Activated T-cell treated with anti-CD3 and anti-CD28 coated beads, Interleukin-2, amount 50 U/mL, for 4 hours (primary cell): ENCODE results near the gene PVALB. TPM values are rescaled to one million over a fixed set of nuclear protein-coding genes. Genes with fewer than 3 reads are reported as not detected.

Experiments used
- ATAC-seq, 2 donors: fragments of 200-7000 bp; cut with Tn5 transposase; one replicate each; pipeline ENCODE4 v1.10.0; 2021
- DNase-seq: peaks from one replicate; pipeline ENCODE4 v3.0.0-alpha.2; 2020
- H3K27me3 Mint-ChIP-seq: one replicate; pipeline ENCODE4 v1.8.0; 2021; ENCODE audit warnings: low read depth, mixed read lengths
- H3K36me3 Mint-ChIP-seq: one replicate; pipeline ENCODE4 v1.8.0; 2022; ENCODE audit warnings: mixed read lengths; ENCODE audit not compliant: insufficient read depth
- H3K4me1 Mint-ChIP-seq: one replicate; pipeline ENCODE4 v1.8.0; 2021; ENCODE audit warnings: low read depth, mixed read lengths
- H3K4me3 Mint-ChIP-seq: one replicate; pipeline ENCODE4 v1.8.0; 2021; ENCODE audit warnings: mild to moderate bottlenecking, moderate library complexity, mixed read lengths
- H3K9me3 Mint-ChIP-seq: one replicate; pipeline ENCODE4 v1.8.0; 2021; ENCODE audit warnings: mixed read lengths
- total RNA-seq, 3 donors: library from RNA; stranded (reverse); gene quantifications; one replicate each; pipeline ENCODE4 v1.2.1, GENCODE V29; 2021

The PVALB gene
- total RNA-seq, 3 donors from 2014 or later = not detected

- ATAC-seq = no peak
- H3K27me3 Mint-ChIP-seq = peaks cover 33% of the 10 kb centered on the region
These were observed 13.8 kb upstream of the PVALB start for GRCh38 chr22:36830601-36831000.

GRCh38 chr22:36829370-36830002, 12.7 kb upstream of the PVALB start:
- no peak for ATAC-seq

More at GRCh38 chr22:36830601-36831000, 13.8 kb upstream of the PVALB start:
- Mint-ChIP-seq H3K4me1 (peaks cover 27% of the 10 kb centered on the region), H3K4me3 (no peak overlapping the region), H3K36me3 (no peaks in the 10 kb centered on the region), H3K9me3 (no peaks in the 10 kb centered on the region)
- DNase-seq = no peak

GRCh38 chr22:36828815-36829214, 12.0 kb upstream of the PVALB start:
- Mint-ChIP-seq H3K4me3 (no peak overlapping the region), H3K9me3 (no peaks in the 10 kb centered on the region)
- DNase-seq = no peak

More at GRCh38 chr22:36829370-36830002, 12.7 kb upstream of the PVALB start:
- Mint-ChIP-seq H3K4me1 (peaks cover 27% of the 10 kb centered on the region), H3K27me3 (peaks cover 31% of the 10 kb centered on the region), H3K4me3 (no peak overlapping the region), H3K9me3 (no peaks in the 10 kb centered on the region), H3K36me3 (no peaks in the 10 kb centered on the region)
- DNase-seq = no peak

GRCh38 chr22:36826262-36826661, 9.4 kb upstream of the PVALB start:
- Mint-ChIP-seq H3K4me3 (no peak overlapping the region), H3K27me3 (peaks cover 27% of the 10 kb centered on the region), H3K4me1 (peaks cover 19% of the 10 kb centered on the region), H3K36me3 (no peaks in the 10 kb centered on the region), H3K9me3 (no peaks in the 10 kb centered on the region)
- no peak for ATAC-seq
- DNase-seq = no peak

More at GRCh38 chr22:36828815-36829214, 12.0 kb upstream of the PVALB start:
- no peaks in the 10 kb centered on the region for H3K36me3 Mint-ChIP-seq
- peaks cover 35% of the 10 kb centered on the region for H3K27me3 Mint-ChIP-seq
- peak; percentile 34 to 48 for ATAC-seq
- peaks cover 27% of the 10 kb centered on the region for H3K4me1 Mint-ChIP-seq

GRCh38 chr22:36824655-36825054, 7.8 kb upstream of the PVALB start:
- H3K27me3 Mint-ChIP-seq = peaks cover 35% of the 10 kb centered on the region
- ATAC-seq = no peak

GRCh38 chr22:36823186-36823839, 6.5 kb upstream of the PVALB start:
- ATAC-seq (no peak), DNase-seq (no peak)
- no peaks in the 10 kb centered on the region for H3K4me1 Mint-ChIP-seq
- no peaks in the 10 kb centered on the region for H3K9me3 Mint-ChIP-seq
- H3K4me3 Mint-ChIP-seq = no peak overlapping the region
- no peaks in the 10 kb centered on the region for H3K36me3 Mint-ChIP-seq
- H3K27me3 Mint-ChIP-seq = peaks cover 37% of the 10 kb centered on the region

More at GRCh38 chr22:36824655-36825054, 7.8 kb upstream of the PVALB start:
- Mint-ChIP-seq H3K36me3 (no peaks in the 10 kb centered on the region), H3K4me3 (no peak overlapping the region), H3K9me3 (no peaks in the 10 kb centered on the region), H3K4me1 (peaks cover 4% of the 10 kb centered on the region)
- DNase-seq = no peak

- DNase-seq (no peak), ATAC-seq (no peak)
- H3K4me1 Mint-ChIP-seq = peaks cover 2% of the 10 kb centered on the region
- H3K27me3 Mint-ChIP-seq = peaks cover 44% of the 10 kb centered on the region
- H3K36me3 Mint-ChIP-seq = no peaks in the 10 kb centered on the region
- no peaks in the 10 kb centered on the region for H3K9me3 Mint-ChIP-seq
- no peak overlapping the region for H3K4me3 Mint-ChIP-seq
These were observed 5.7 kb upstream of the PVALB start for GRCh38 chr22:36822581-36822980.

GRCh38 chr22:36819112-36819511, 2.3 kb upstream of the PVALB start:
- no peak for DNase-seq
- no peak for ATAC-seq
- Mint-ChIP-seq H3K27me3 (peaks cover 67% of the 10 kb centered on the region), H3K9me3 (no peaks in the 10 kb centered on the region), H3K4me3 (no peak overlapping the region), H3K4me1 (peaks cover 9% of the 10 kb centered on the region), H3K36me3 (no peaks in the 10 kb centered on the region)

- Mint-ChIP-seq H3K4me1 (peaks cover 9% of the 10 kb centered on the region), H3K9me3 (no peaks in the 10 kb centered on the region), H3K36me3 (no peaks in the 10 kb centered on the region), H3K4me3 (no peak overlapping the region), H3K27me3 (peaks cover 70% of the 10 kb centered on the region)
- ATAC-seq (no peak), DNase-seq (no peak)
These were observed 1.3 kb upstream of the PVALB start for GRCh38 chr22:36818010-36818642.

GRCh38 chr22:36817525-36817848, 652 bp upstream of the PVALB start:
- H3K4me3 Mint-ChIP-seq = peak overlapping the region; percentile 24
- ATAC-seq = no peak
- H3K9me3 Mint-ChIP-seq = no peaks in the 10 kb centered on the region
- peaks cover 9% of the 10 kb centered on the region for H3K4me1 Mint-ChIP-seq
- H3K36me3 Mint-ChIP-seq = no peaks in the 10 kb centered on the region
- DNase-seq = no peak
- H3K27me3 Mint-ChIP-seq = peaks cover 73% of the 10 kb centered on the region

GRCh38 chr22:36816339-36816635, 548 bp downstream of the PVALB start:
- Mint-ChIP-seq H3K27me3 (peaks cover 73% of the 10 kb centered on the region), H3K36me3 (no peaks in the 10 kb centered on the region), H3K4me1 (peaks cover 9% of the 10 kb centered on the region), H3K9me3 (no peaks in the 10 kb centered on the region), H3K4me3 (no peak overlapping the region)
- DNase-seq = no peak
- peak in 1 of 2 donors; percentile 18 for ATAC-seq

GRCh38 chr22:36815558-36816338, 1.1 kb downstream of the PVALB start:
- peak overlapping the region; percentile 38 for H3K4me3 Mint-ChIP-seq
- peaks cover 73% of the 10 kb centered on the region for H3K27me3 Mint-ChIP-seq
- no peaks in the 10 kb centered on the region for H3K36me3 Mint-ChIP-seq
- no peaks in the 10 kb centered on the region for H3K9me3 Mint-ChIP-seq
- ATAC-seq = no peak
- no peak for DNase-seq
- H3K4me1 Mint-ChIP-seq = peaks cover 9% of the 10 kb centered on the region

- H3K36me3 Mint-ChIP-seq = no peaks in the 10 kb centered on the region
- no peak overlapping the region for H3K4me3 Mint-ChIP-seq
- peaks cover 66% of the 10 kb centered on the region for H3K27me3 Mint-ChIP-seq
- DNase-seq (no peak), ATAC-seq (no peak)
- H3K4me1 Mint-ChIP-seq = peaks cover 9% of the 10 kb centered on the region
- no peaks in the 10 kb centered on the region for H3K9me3 Mint-ChIP-seq
These were observed 2.0 kb downstream of the PVALB start for GRCh38 chr22:36814801-36815200.

- no peaks in the 10 kb centered on the region for H3K9me3 Mint-ChIP-seq
- ATAC-seq (no peak), DNase-seq (no peak)
- no peak overlapping the region for H3K4me3 Mint-ChIP-seq
- no peaks in the 10 kb centered on the region for H3K36me3 Mint-ChIP-seq
- peaks cover 35% of the 10 kb centered on the region for H3K27me3 Mint-ChIP-seq
- peaks cover 22% of the 10 kb centered on the region for H3K4me1 Mint-ChIP-seq
These were observed 5.6 kb downstream of the PVALB start for GRCh38 chr22:36811094-36811800.
